Measurements from ENCODE around the gene CMKLR1. TPM values are rescaled to one million over a fixed set of nuclear protein-coding genes. Genes with fewer than 3 reads are reported as not detected.

CMKLR1 gene
- polyA plus RNA-seq, 1 experiment, result 0.10 TPM

- peak overlapping the region; percentile 13; the same call in 1 of the 2 replicates for H3K4me3 ChIP-seq (ENCODE audit: low read depth, low read length)
- H3K27me3 ChIP-seq (ENCODE audit: control insufficient read depth, insufficient read depth, low read length), result peaks cover 8% of the 10 kb centered on the region
- no peak for TF ChIP-seq CTCF (IDR thresholded peaks at IDR 0.05; ENCODE audit: insufficient read depth, low read depth, low read length)
- POLR2A ChIA-PET, result interaction anchor here (0.7 kb wide), 1 partner anchor 29 kb away, joined by 16 read pairs; no protein-coding TSS in a partner anchor
- DNase-seq (ENCODE audit: low read depth), result no peak
- no peaks in the 10 kb centered on the region for H3K36me3 ChIP-seq (ENCODE audit: control insufficient read depth, insufficient read depth, low read length)
- CTCF ChIA-PET, result no interaction called here
These were observed 33.1 kb downstream of the CMKLR1 start for GRCh38 chr12:108305991-108306501.

- TF ChIP-seq CTCF (IDR thresholded peaks at IDR 0.05; ENCODE audit: insufficient read depth, low read depth, low read length), result no peak
- DNase-seq (ENCODE audit: low read depth), result peak; percentile 54
- ChIA-PET POLR2A (interaction anchor here (0.5 kb wide), 1 partner anchor 763 kb away, joined by 3 read pairs; no protein-coding TSS in a partner anchor), CTCF (no interaction called here)
- peak overlapping the region; percentile 13; the same call in 1 of the 2 replicates for H3K4me3 ChIP-seq (ENCODE audit: low read depth, low read length)
- no peaks in the 10 kb centered on the region for H3K36me3 ChIP-seq (ENCODE audit: control insufficient read depth, insufficient read depth, low read length)
- H3K27me3 ChIP-seq (ENCODE audit: control insufficient read depth, insufficient read depth, low read length), result peaks cover 8% of the 10 kb centered on the region
These were observed 33.6 kb downstream of the CMKLR1 start for GRCh38 chr12:108305520-108305919.

- POLR2A ChIA-PET, result no interaction called here
- Histone ChIP-seq H3K4me3 (ENCODE audit: low read depth, low read length) (no peak overlapping the region), H3K36me3 (ENCODE audit: control insufficient read depth, insufficient read depth, low read length) (no peaks in the 10 kb centered on the region), H3K27me3 (ENCODE audit: control insufficient read depth, insufficient read depth, low read length) (peaks cover 8% of the 10 kb centered on the region)
- CTCF ChIA-PET, result no interaction called here
- DNase-seq (ENCODE audit: low read depth), result no peak
- no peak for TF ChIP-seq CTCF (IDR thresholded peaks at IDR 0.05; ENCODE audit: insufficient read depth, low read depth, low read length)
These were observed 34.5 kb downstream of the CMKLR1 start for GRCh38 chr12:108304633-108305032.

- POLR2A ChIA-PET, result no interaction called here
- Histone ChIP-seq H3K36me3 (ENCODE audit: control insufficient read depth, insufficient read depth, low read length) (no peaks in the 10 kb centered on the region), H3K4me3 (ENCODE audit: low read depth, low read length) (no peak overlapping the region), H3K27me3 (ENCODE audit: control insufficient read depth, insufficient read depth, low read length) (peaks cover 8% of the 10 kb centered on the region)
- TF ChIP-seq CTCF (IDR thresholded peaks at IDR 0.05; ENCODE audit: insufficient read depth, low read depth, low read length), result no peak
- DNase-seq (ENCODE audit: low read depth), result no peak
- CTCF ChIA-PET, result interaction anchor here (1.5 kb wide), 1 partner anchor 9 kb away, joined by 4 read pairs; no protein-coding TSS in a partner anchor
These were observed 35.4 kb downstream of the CMKLR1 start for GRCh38 chr12:108303703-108304102.

GRCh38 chr12:108302403-108303311, 36.5 kb downstream of the CMKLR1 start:
- Histone ChIP-seq H3K27me3 (ENCODE audit: control insufficient read depth, insufficient read depth, low read length) (peaks cover 6% of the 10 kb centered on the region), H3K4me3 (ENCODE audit: low read depth, low read length) (no peak overlapping the region), H3K36me3 (ENCODE audit: control insufficient read depth, insufficient read depth, low read length) (no peaks in the 10 kb centered on the region)
- ChIA-PET POLR2A (no interaction called here), CTCF (interaction anchor here (1.5 kb wide), 1 partner anchor 8 kb away, joined by 4 read pairs; no protein-coding TSS in a partner anchor)
- no peak for TF ChIP-seq CTCF (IDR thresholded peaks at IDR 0.05; ENCODE audit: insufficient read depth, low read depth, low read length)
- no peak for DNase-seq (ENCODE audit: low read depth)
